ENCODE data around the gene PLXDC2.

Gene PLXDC2

DNA sequence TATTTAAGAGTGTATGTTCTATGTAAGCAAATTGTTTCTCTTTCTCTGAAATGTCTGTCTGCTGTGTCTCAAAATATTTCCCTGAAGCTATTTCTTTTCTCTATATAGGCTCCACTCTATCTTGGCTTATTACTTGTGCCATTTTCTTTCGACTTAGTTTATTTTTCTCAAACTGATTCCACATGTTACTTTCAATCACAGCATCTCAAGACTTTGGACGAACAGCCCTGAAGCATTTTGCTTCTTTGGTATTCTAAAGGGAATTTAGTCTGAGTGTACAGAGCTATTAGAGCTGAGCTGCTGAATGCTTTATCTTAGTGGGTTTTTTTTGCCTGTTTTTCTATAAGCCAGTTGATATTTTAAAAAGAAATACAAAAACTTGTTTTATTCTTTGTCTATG is 95.7 kb downstream of the PLXDC2 start:
- DNase-seq (ENCODE audit: low read depth in 2 of 2): no peak

DNA sequence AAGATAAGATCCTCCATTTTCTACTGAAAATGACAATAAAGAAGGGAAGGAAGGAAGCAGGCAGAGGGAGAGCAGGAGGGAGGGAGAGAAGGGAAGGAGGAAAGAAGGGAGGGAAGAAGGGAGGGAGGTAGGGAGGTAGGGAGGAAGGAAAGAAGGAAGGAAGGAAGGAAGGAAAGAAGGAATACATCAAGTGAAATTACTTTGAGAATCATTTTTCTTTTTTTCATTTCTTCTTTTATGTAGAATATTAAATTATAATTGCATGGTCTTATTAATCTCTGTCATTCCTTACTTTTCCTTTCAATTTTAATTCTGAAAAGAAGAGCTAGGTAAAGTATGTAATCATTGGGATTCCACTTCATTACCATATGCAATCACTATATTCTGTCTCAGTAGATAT is 97.8 kb downstream of the PLXDC2 start:
- no peak for DNase-seq (ENCODE audit: low read depth in 2 of 2)

DNA sequence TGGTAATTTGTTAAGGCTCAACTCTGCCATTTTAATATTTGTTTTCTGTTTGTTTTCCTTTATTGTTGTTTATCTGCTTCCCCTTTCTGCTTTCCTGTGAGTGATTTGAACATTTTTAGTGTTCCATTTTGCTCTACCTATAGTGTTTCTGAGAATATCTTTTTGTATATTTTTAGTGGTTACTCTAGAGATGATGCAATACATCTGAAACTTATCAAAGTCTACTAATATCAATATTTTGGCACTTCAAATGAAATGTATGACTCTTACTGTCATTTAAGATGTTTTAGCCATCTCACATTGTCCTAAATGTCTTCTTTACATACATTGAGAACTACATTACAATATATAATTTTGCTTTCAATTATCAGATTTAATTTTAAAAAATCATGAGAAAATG is 98.9 kb downstream of the PLXDC2 start:
- no peak for DNase-seq (ENCODE audit: low read depth in 2 of 2)

DNA sequence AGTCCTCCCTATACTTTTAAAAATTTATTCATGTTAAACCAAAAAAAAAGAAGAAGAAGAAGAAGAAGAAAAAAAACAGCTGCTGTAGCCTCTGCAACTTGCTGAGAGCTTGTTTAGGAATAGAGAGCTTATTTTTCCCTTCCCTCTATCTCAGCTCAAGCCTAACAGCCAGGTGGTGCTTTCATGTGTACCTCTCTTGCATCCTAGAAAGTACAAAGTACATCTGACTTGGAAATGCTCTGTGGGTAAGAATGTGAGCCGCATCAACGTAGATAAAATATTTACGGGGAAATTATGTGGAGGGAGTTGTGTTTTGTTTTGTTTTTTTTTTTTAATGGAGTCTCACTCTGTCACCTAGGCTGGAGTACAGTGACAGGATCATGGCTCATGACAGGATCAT is 99.6 kb downstream of the PLXDC2 start:
- DNase-seq (ENCODE audit: low read depth in 2 of 2): no peak

DNA sequence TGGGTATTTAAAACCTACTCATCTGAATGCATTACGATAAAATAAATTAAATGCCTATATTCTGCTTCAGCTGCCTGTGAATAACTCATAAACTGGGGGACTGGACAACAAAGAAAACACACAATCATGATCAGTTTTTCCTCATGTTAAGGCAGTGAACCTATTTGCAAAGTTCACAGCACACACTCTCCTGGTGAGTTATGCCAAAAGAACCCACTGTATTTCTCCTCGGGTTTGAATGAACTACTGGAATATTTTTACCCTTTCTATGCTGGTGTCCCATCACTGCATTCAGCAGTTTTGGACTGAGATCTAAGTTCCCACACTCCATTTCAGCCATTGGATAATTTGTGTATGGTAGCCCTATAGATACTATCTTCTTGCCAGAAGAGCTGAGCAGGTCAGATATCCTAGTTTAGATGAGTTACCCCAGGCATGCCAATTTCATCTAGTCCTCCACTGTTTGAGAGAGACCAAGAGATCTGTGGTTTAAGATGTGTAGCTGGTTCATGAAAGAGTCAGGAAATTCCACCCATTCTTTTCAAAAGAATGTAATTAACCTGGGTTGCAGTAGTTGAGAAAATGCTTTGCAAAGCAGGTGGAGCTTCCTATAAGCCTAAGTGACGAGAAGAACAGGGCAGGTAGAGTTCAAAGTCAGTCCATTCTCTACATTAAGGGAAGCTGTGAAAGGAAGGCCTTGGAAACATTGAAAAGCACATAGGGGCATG is 101.7 kb downstream of the PLXDC2 start:
- no peak for DNase-seq (ENCODE audit: low read depth in 2 of 2)

DNA sequence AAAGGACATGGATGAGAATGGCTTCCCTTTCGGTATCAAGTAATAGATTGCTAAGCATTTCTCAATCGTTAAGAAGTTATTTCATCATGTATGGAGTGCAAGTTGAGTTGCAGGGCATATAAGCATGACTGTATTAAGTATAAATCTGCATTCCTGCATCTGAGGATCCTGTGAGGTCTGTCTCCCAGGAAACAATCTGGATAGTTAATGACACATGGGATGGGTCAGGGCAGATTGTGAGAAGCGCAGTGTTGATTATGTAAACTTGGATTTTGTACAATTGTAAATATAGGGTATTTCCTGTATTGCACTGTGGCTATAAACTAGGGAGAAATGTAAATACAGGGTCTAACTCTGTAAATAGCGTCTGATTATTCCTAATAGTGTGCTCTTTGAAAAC is 102.6 kb downstream of the PLXDC2 start:
- DNase-seq (ENCODE audit: low read depth in 2 of 2): no peak

DNA sequence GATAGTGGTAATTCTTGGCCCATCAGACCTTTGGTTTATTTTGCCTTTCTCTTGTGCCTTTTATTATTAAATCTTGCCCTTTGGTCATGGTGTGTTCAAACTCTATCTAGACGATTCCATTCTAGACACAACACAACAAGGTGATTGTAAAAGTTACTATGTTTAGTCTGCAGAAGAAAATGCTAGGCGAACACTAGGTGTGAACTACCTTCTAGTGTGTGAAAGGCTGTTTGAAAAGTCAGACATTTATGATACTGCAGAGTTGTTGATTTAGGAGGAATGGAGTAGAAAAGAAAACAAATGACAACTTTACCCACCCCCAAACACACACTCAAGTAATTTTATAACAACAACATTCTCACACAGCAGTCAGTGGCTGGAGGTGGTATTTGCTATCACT is 103.4 kb downstream of the PLXDC2 start:
- DNase-seq (ENCODE audit: low read depth in 2 of 2): no peak

DNA sequence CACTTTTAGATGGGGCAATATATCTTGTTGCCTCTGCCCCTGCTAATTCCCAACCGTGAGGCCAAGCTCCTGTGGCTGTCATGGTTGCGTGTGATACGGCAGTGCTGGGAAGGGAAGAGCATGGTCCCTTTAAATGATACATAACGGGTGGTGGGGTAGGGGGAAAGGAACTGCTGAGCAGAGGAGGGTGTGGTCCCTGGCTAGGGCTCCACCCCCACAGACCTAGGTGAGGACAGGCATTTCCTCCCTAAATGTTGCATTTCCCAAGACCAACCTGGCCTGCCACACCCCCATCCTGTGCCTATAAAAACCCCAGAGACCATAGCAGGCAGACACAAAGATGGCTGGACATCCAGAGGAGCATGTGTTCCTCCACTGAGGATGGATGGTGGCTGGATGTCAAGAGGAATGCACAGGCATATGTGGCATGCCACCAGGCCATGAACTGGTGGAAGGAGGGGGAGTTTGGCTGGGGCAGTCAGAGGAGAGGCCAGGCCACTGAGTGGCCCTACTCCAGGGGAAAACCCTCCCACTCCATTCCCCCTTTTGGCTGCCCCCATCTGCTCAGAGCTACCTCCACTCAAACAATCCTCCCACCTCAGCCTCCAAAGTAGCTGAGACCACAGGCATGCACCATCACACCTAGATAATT is 104.0 kb downstream of the PLXDC2 start:
- no peak for DNase-seq (ENCODE audit: low read depth in 2 of 2)

DNA sequence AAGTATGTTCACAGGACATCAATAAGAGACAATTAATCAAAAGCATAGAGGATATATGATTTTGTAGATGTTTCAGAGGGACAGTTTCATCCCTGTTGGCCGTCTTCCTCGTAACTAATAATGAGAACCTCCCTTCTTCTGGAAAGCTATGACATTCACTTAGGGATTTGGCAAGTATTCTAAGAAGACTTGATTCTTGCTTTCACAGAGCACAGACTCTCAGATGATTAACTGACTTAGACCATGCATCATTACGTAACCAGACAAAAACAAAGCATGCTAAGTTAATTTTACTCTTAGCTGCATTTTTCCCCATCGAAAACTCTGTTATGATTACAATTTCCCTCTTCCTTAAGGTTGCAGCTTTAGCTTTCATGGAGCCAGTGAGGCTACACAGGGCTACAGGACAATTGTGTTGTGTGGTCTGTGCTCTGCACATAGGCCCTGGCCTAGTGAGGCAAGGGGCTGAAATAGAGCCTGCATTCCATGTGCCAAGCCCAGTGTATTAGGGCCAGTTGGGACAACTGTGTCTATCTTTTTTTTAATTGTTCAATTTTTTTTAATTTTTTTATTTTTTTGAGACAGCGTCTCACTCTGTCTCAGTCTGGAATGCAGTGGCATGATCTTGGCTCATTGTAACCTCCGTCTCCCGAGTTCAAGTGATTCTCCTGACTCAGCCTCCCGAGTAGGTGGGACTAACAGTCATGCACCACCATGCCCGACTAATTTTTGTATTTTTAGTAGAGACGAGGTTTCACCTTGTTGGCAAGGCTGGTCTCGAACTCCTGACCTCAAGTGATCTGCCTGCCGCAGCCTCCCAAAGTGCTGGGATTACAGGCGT is 105.3 kb downstream of the PLXDC2 start:
- DNase-seq (ENCODE audit: low read depth in 2 of 2): no peak

DNA sequence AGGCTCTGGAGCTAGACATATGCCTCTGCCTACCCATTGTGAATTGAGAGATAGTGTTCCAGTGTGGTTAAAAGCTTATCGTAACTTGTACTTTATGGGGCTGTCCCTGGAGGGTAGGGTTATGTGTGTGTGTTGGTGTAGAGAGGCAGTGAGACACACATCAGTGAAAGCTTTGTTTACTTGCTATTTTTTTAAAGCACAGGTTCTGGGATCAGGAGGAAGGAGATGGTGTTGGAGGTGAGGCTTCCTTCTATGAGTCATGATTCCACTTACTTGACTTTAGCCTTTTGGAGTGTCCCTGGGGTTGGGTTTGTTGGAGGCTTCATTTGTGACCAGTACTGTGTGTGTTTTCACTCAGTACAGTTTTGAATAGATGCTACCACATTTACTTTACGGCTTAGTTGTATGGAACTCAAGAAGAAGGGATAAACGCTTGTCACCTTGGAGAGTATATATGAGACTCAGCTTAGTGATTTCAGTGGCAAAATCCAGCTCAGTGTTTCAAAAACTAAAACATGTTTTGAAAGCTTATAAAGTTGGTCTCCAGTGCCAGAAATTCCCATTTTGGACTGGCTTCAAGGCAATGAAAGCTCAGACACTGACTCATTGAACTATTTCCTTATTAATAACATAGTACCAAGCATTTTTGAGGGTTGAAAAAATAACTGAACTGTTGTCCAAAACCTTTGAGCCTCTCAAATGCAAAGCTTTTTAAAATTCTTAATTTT is 106.2 kb downstream of the PLXDC2 start:
- DNase-seq (ENCODE audit: low read depth in 2 of 2): no peak

DNA sequence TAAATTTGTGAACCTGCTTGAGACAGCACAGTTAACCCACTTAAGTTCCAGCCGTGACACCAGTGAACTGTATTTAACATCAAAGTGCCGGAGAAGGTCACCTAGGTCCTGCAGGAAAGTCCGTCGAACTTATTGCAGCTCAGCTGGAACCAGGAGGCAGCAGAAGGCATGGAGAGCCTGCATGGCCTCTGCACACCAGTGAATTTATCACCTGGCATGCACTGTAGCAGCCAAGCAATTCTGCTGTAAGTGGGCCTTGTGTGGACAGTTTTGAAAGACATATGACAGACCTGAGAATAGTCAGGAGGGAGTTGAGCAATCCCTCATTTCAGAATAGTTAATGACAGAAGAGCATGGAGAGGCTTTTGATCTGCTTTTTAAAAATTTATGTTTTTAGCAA is 108.8 kb downstream of the PLXDC2 start:
- DNase-seq (ENCODE audit: low read depth in 2 of 2): no peak

DNA sequence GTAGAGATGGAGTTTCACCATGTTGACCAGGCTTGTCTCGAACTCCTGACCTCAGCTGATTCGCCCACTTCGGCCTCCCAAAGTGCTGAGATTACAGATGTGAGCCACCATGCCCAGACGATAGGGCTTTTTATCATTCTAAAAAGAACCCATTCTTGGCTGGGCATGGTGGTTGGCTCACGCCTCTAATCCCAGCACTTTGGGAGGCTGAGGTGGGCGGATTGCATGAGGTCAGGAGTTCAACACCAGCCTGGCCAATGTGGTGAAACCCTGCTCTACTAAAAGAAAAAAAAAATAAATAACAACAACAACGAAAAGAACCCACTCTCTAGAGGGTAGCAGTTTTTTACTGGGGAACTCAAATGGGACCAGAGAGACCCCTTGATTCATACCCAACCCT is 112.7 kb downstream of the PLXDC2 start:
- DNase-seq (ENCODE audit: low read depth in 2 of 2): no peak

DNA sequence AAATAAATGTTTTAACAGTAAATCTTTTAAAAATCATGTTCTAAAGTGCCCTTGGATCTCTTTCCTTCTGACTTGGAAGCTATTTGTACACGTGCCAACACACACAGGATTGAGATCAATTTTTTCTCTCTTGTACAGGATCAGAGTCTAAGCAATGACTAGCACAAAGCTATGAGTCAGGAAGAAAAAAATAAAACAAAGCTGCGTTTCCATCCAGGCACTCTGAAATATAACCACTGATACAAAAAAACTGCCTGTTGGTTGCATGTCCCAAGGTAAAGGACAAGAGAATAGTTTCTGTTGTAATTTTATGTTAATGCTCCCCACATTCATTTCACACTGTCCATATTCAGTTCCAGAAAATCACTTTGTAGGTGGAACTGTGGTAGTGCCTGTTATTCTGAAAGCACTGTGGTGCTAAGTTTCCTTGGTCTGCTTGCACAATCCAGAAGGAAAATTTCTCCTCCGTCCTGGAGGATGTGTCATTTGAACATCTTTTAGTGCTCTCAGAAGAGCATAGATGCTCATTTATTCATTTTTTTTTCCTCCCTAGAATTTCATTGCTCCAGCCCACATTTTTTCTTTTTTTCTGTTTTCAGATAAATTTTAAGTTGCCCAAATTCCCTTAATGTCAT is 113.4 kb downstream of the PLXDC2 start:
- no peak for DNase-seq (ENCODE audit: low read depth in 2 of 2)

DNA sequence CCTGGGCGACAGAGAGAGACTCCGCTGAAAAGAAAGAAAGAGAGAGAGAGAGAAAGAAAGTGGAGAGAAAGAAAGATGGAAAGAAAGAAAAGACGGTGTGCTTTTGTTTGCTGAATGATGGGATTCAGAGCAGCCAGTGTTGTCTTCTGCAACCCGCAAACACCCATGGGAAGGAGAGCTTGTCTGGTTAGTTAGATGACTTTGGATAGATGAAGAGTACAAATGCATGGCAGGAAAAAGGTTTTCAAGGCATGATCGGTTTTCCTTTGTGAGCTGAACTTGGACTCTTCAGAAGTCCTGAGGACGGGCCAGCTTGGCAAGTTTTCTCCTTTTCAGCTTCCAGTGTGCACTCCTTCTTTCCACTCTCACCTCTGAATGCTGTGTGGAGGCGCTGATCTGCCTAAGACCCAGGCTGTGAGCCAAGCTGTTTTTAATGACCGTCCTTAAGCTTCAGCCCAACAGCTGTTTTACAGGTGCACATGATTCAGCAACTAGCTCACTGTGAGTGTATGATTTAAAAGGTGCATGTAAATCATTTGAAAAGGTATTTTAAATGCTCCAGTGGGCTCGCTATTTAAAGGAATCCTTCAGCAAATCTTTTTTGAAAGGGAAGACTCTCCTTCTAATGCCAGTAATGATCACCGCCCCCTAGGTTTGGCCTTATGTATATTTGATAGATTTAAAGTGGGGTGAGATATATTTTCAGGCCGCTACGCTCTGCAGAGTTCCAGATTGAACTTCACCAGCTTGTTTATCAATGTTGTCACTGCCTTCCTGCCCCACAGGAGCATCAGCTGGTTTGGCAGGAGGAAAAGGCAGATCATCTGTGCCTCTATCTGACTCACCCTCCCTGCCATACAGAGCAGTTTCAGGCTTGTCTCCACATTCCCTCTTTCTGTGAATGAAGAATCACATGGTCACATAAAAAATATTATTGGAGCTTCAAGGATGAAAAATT is 115.0 kb downstream of the PLXDC2 start:
- DNase-seq (ENCODE audit: low read depth in 2 of 2): no peak

DNA sequence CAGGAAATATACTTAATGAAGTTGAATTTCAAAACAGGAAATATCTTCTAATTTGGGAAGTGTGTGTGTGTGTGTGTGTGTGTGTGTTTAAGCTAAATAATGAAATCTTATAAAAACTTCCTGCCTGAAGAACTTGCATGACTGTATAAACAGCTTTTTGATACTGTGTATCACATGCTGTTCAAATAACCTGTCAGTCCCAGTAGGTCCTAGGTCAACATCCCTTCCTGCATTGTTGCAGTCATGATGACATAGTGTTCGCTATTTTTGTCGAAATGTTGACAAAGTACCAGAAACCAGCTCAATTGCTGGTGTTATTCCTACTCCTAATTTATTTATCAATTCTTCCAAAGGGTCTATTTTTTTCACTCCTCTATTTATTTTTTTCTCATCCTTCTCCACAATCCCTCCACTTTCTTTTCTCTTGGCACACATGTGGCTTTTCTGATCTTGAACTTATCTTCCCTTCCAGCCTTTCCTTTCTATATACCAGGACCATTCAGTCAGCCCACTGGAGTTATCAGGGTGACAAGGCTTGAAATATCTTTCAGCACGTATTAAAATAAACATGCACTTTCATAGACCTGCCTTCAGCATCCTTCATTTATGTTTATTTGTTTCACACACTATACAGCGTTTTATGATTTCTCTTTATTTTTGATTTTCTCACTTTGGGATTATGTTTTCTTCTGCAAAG is 115.8 kb downstream of the PLXDC2 start:
- DNase-seq (ENCODE audit: low read depth in 2 of 2): no peak

DNA sequence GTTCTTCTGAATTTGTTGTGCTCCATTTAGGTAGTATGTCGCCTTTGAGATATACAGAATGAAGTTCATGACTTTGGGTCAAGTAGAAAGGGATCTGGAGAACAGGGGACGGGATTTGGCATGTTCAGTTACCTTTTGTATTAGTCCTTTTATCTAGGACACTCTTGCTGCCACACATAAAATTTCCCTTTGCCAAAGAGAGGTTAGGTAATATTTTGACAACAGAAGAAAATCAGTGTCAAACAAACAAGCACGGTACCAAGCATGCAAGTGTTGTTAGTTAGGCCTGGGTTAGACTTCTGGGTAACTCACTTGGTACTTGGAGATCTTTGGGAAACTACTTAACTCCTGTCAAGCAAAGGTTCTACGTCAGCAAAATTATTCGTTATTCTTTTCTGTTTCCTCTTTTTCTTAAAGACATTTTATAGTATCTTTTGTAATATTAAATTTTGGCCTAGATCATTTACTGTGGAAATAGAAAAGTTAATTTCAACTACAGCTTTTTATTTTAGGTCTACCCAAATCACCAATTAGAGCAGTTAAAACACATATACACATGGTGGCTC is 116.7 kb downstream of the PLXDC2 start:
- no peak for DNase-seq (ENCODE audit: low read depth in 2 of 2)

DNA sequence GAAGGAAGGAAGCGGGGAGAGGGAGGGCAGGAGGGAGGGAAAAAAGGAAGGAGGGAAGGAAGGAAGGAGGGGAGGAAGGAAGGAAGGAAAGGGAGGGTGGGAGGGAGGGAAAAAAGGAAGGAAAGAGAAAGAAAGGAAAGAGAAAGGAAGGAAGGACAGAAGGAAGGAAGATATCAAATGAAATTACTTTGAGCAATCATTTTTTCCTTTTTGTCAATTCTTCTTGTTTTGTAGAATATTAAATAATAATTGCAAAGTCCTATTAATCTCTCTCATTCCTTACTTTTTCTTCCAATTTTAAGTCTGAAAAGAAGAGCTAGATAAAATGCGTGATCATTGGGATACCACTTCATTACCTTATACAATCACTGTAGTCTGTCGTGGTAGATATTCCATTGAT is 117.5 kb downstream of the PLXDC2 start:
- DNase-seq (ENCODE audit: low read depth in 2 of 2): no peak

DNA sequence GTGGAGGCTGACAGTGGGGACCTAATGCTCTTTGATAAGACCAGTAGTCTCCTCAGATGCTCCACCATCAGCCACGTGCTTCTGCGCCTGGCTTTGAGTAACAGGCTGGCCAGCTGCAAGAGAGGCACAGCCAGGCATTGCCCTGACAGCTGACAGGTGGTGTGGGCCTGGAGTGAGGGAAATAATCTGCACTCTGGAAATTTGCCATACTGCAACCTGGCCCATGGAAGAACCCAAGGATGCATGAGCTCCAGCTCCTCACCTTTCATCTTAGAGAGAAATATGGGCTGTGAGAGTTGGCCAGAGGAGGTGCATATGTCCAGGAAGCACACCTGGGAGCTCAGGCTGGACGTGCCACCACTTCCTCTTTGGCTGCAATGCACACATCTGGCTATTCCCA is 118.9 kb downstream of the PLXDC2 start:
- no peak for DNase-seq (ENCODE audit: low read depth in 2 of 2)

DNA sequence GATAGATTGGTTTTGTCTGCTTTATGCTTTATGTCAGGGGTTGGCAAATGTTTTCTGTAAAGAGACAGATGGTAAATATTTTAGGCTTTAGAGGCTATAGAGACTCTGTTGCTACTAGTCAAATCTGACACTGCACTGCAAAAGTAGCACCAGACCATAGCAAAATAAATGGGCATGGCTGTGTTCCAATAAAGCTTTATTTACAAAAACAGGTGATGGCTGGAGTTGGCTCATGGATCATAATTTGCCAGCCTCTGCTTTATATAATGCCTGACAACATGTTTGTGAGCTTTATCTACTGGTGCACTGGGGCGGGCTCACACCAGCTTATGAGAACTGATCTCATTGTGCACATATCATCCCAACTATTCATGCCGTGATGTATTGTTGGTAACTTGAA is 120.1 kb downstream of the PLXDC2 start:
- DNase-seq (ENCODE audit: low read depth in 2 of 2): no peak

DNA sequence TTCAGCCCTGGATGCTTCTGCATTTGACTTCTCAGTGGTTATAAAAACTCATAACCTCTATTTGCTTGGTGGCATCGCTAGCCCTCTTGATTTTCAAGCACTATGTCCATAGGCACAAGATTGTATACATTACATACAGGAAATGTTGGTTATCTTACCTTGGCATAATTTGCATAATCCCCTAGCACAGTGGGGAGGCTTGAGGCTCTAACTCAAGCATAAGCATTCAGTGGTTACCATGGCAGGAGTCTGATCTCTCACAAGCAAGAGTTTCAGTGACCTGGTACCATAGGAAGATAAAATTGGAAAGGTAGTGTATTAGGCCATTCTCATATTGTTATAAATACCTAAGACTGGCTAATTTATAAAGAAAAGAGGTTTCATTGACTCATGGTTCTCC is 121.8 kb downstream of the PLXDC2 start:
- no peak for DNase-seq (ENCODE audit: low read depth in 2 of 2)
